GM10847 (cell line): Measurements from ENCODE around the gene SPTBN4.

ENCODE experiments used
- POLR2A ChIP-seq: IDR thresholded peaks from 2 replicates; pipeline ENCODE4 v1.6.1; 2011; ENCODE audit not compliant: insufficient read length; ENCODE audit errors: extremely low read depth

Gene SPTBN4

GRCh38 chr19:40582467-40582866 is 115.7 kb downstream of the SPTBN4 start:
- no peak for TF ChIP-seq POLR2A

- TF ChIP-seq POLR2A = no peak
Measured at GRCh38 chr19:40583283-40583682, 116.5 kb downstream of the SPTBN4 start.

DNA sequence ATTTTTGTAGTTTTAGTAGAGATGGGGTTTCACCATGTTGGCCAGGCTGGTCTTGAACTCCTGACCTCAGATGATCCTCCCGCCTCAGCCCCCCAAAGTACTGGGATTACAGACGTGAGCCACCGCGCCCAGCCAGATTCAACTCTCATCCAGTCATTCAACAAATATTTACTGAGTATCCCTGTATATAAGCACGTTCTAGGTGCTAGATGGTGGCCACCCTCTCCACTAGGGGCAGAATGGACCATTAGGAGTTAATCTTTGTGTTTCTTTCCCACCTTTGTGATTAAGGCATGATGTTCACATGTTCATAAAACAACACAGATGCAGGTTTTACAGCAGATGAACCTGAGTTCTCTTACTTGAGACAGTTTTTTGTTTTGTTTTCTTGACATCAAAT is 117.2 kb downstream of the SPTBN4 start:
- no peak for TF ChIP-seq POLR2A

DNA sequence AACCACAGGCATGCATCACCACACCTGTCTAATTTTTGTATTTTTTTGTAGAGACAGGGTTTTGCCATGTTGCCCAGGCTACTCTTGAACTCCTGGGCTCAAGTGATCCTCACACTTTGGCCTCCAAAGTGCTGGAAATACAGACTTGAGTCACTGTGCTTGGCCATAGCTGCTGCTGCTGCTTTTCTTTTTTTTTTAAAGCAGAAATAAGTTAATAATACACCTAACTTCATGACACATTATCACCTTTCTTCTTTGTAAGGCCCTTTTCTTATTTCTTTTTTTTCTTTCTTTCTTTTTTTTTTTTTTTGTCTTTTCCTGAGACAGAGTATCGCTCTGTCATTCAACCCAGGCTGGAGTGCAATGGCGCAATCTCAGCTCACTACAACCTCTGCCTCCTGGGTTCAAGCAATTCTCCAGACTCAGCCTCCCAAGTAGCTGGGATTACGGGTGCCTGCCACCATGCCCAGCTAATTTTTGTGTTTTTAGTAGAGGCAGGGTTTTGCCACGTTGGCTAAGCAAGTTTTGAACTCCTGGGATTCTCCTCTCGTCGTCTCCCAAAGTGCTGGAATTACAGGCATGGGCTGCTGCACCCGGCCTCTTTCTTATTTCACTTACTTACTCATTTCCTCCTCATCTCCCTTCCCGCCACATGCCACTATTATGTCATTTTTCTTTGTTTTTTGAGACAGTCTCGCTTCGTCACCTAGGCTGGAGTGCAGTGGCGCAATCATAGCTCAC is 118.6 kb downstream of the SPTBN4 start:
- TF ChIP-seq POLR2A = no peak

- TF ChIP-seq POLR2A = no peak
Measured at GRCh38 chr19:40585982-40586422, 119.2 kb downstream of the SPTBN4 start.

- TF ChIP-seq POLR2A = no peak
Measured at GRCh38 chr19:40586611-40587010, 119.8 kb downstream of the SPTBN4 start.

GRCh38 chr19:40588110-40588854 is 121.5 kb downstream of the SPTBN4 start:
- TF ChIP-seq POLR2A = no peak

- no peak for TF ChIP-seq POLR2A
Measured at GRCh38 chr19:40588926-40589569, 122.2 kb downstream of the SPTBN4 start.

DNA sequence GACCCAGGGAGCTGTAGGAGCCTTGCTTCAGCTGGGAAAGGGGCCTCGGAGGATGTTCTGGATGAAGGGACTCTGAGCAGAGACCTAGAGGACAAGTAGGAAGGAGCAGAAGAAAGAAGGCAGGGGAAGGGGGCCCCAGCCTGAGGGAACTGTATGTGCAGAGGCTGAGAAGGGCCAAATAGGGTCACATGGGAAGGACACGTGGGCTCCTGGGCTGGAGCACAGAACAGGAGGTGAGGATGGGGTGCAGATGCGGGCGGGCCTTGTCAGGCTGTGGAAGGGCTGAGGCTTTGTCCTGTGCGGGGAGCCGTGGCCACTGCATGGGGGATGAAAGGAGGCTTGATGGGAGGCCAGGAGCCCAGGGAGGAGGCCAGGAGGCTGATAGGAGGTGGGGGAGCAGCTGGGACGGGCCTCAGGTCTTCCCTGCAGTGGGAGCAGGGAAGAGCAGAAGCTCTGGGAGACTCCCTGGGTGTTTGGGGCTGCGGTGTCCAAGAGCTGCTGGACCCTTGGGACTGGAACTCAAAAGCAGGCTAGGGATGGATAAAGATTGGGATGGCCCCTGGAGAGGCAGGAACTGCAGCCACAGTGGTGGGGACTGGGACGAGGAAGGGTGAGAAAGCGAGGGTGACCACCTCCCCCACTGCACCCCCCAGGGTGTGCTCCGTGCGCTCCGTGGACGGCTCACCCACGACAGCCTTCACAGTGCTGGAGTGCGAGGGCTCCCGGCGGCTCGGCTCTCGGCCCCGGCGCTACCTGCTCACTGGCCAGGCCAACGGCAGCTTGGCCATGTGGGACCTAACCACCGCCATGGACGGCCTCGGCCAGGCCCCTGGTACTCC is 123.0 kb downstream of the SPTBN4 start:
- TF ChIP-seq POLR2A = no peak

- no peak for TF ChIP-seq POLR2A
Measured at GRCh38 chr19:40590464-40591265, 123.9 kb downstream of the SPTBN4 start.

GRCh38 chr19:40592170-40592569 is 125.4 kb downstream of the SPTBN4 start:
- TF ChIP-seq POLR2A = no peak

DNA sequence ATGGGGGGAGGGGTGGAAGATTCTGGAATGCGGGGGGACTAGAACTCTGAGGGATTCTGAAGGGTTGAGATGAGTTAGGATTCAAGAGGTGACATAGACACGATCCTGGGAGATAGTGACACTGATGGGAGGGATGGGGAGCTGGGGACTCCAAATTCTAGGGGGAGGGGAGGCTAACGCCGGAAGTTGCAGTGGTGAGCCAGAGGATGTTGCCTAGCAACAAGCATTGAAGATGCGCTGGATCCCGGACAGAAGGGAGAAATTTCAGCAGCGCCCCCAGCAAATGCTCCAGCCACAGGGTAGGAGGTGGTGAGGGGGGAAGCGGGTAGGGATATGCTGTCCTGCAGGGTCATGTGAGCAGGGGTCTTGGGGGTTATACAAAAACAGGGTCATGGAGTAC is 127.5 kb downstream of the SPTBN4 start:
- no peak for TF ChIP-seq POLR2A

DNA sequence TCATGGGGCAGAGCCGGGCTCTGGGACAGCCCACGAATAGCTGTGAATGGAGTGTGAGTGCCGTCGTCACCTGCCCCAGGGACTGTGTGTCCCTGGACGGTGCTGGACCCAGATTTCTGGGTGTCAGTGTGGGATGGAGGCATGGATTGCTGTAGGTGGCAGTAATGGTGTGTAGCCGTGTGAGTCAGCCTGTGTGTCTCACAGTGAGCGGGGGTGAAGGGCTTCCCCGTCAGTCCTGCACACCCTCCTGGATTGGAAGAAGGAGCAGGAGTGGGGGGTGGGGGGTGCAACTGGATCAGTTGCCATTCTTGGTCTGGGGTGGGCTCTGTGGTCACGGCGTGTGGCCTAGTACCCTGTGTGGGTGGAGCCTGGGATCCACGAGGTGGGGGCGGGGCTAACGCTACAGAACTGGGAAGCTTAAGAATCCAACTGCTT is 127.9 kb downstream of the SPTBN4 start:
- TF ChIP-seq POLR2A = no peak

DNA sequence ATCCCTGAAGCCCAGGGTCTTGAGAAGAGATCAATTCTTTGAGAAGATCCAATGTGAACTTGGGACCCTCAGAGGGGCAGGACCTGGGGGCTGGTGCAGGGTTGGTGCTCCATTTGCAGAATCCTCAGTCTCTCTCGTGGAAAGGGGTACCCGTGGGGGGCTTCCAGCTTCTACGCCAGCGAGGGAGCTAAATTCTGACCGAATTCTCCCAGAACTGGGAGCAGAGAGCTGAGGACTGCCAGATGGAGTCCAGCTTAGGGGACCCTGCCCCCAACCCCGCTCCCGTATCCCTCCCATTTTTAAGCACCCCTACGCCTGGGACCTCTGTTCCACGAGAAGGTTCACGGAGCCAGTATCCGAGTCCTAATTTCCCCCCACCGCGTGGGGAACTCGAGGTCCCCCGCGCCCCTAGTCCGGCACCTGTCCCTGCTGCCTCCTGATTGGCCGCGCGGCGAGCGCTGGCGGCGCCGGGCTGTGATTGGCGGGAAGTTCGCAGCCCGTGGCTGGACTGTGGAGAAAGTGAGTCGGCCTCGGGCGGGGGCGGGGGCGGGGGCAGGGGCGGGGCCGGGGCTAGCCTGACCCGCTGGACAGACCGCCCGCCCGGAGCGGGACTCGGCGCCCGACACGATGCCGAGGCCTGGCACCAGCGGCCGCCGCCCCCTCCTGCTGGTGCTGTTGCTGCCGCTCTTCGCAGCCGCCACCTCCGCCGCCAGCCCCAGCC is 130.0 kb downstream of the SPTBN4 start:
- TF ChIP-seq POLR2A = no peak
